Measurements from ENCODE around the gene VEGFD.

VEGFD gene

GRCh38 chrX:15359701-15360100, 24.5 kb downstream of the VEGFD start:
- no peak for DNase-seq (ENCODE audit: low spot score)

GRCh38 chrX:15358533-15358932, 25.7 kb downstream of the VEGFD start:
- no peak for DNase-seq (ENCODE audit: low spot score)

- no peak for DNase-seq (ENCODE audit: low spot score)
These were observed 27.8 kb downstream of the VEGFD start for GRCh38 chrX:15356444-15356843.

- DNase-seq (ENCODE audit: low spot score), result no peak
These were observed 33.8 kb downstream of the VEGFD start for GRCh38 chrX:15350329-15350996.

- DNase-seq (ENCODE audit: low spot score), result peak; percentile 38
These were observed 35.2 kb downstream of the VEGFD start for GRCh38 chrX:15349046-15349445.

- no peak for DNase-seq (ENCODE audit: low spot score)
These were observed 38.2 kb downstream of the VEGFD start for GRCh38 chrX:15345976-15346375.

- no peak for DNase-seq (ENCODE audit: low spot score)
These were observed 40.1 kb downstream of the VEGFD start for GRCh38 chrX:15344106-15344505.

GRCh38 chrX:15343075-15343476, 41.1 kb downstream of the VEGFD start:
- DNase-seq (ENCODE audit: low spot score), result no peak

GRCh38 chrX:15340867-15341266, 43.3 kb downstream of the VEGFD start:
- DNase-seq (ENCODE audit: low spot score), result no peak

- DNase-seq (ENCODE audit: low spot score), result peak; percentile 26
These were observed 48.2 kb downstream of the VEGFD start for GRCh38 chrX:15336023-15336413.

GRCh38 chrX:15335135-15336022, 48.8 kb downstream of the VEGFD start, which contains the start of gene PIGA:
TSS of gene PIGA (minus strand) at chrX:15335523. CDS start at chrX:15331930, 3,593 bp downstream.
- peak; percentile 88 for DNase-seq (ENCODE audit: low spot score)

GRCh38 chrX:15334561-15334960, 49.7 kb downstream of the VEGFD start:
- peak; percentile 15 for DNase-seq (ENCODE audit: low spot score)

- no peak for DNase-seq (ENCODE audit: low spot score)
These were observed 55.4 kb downstream of the VEGFD start for GRCh38 chrX:15328821-15329220.

GRCh38 chrX:15328131-15328530, 56.1 kb downstream of the VEGFD start:
- DNase-seq (ENCODE audit: low spot score), result no peak

- DNase-seq (ENCODE audit: low spot score), result no peak
These were observed 61.7 kb downstream of the VEGFD start for GRCh38 chrX:15322472-15322871.

GRCh38 chrX:15322072-15322471, 62.1 kb downstream of the VEGFD start:
- DNase-seq (ENCODE audit: low spot score), result no peak

GRCh38 chrX:15321447-15321846, 62.8 kb downstream of the VEGFD start:
- no peak for DNase-seq (ENCODE audit: low spot score)

GRCh38 chrX:15320297-15320696, 63.9 kb downstream of the VEGFD start:
- no peak for DNase-seq (ENCODE audit: low spot score)

- DNase-seq (ENCODE audit: low spot score), result no peak
These were observed 65.1 kb downstream of the VEGFD start for GRCh38 chrX:15319075-15319474.

- no peak for DNase-seq (ENCODE audit: low spot score)
These were observed 68.7 kb downstream of the VEGFD start, which contains the start of gene ASB11 for GRCh38 chrX:15315509-15315908. TSS of gene ASB11 (minus strand) at chrX:15315640. CDS start at chrX:15315605, 35 bp downstream.

GRCh38 chrX:15314472-15314871, 69.7 kb downstream of the VEGFD start:
- DNase-seq (ENCODE audit: low spot score), result no peak

- DNase-seq (ENCODE audit: low spot score), result no peak
These were observed 73.1 kb downstream of the VEGFD start for GRCh38 chrX:15311119-15311518.

- DNase-seq (ENCODE audit: low spot score), result peak; percentile 19
These were observed 74.1 kb downstream of the VEGFD start for GRCh38 chrX:15310117-15310516.

Measured in hepatic stellate cell (primary cell).